Occipital lobe (tissue), 2 donors: ENCODE measurements around the gene OR52E1. TPM values are rescaled to one million over a fixed set of nuclear protein-coding genes. Genes with fewer than 3 reads are reported as not detected.
"Not testable (repeated sequence)": the region's sequence is repeated elsewhere in the genome, so short reads cannot be mapped to it uniquely, and the experiment has no call there.

Experiments
- DNase-seq: peaks from one replicate; lab custom pipeline; 2025; lab: John Stamatoyannopoulos, UW
- total RNA-seq: library from RNA; depleted of rRNA; stranded (reverse); fragments of >200 nt; gene quantifications from one replicate; pipeline ENCODE4 v1.2.3, GENCODE V29; 2014

OR52E1 gene
- total RNA-seq: not detected

- DNase-seq: no peak
Observed at GRCh38 chr11:5069272-5069671, at the start of gene OR52E1. Gene OR52E1, plus strand, starts transcription at chr11:5069572.

GRCh38 chr11:5021996-5022395 lies 47.4 kb upstream of the OR52E1 start:
- DNase-seq: no peak

- no peak for DNase-seq
Observed at GRCh38 chr11:5036669-5037068, 32.7 kb upstream of the OR52E1 start.

- no peak for DNase-seq
Observed at GRCh38 chr11:5037926-5038325, 31.4 kb upstream of the OR52E1 start.

DNA sequence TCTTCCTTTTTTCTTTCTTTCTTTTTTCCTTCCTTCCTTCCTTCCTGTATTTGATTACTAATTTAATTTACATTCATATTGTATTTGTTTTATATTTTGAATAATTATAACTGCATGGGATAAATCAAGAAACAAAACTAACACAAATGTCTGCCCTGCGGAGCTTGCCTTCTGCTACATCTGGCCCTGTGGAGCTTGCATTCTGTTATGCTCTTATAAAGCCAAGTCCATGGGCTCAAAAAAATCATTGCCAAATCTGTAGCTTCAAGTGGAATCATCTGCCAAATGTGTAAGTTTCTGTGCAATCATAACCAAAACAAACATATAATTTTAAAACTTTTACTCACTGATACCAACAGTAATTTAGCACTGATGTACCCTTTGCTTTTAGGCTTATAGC lies 31.0 kb upstream of the OR52E1 start:
- no peak for DNase-seq

- DNase-seq: no peak
Observed at GRCh38 chr11:5040876-5041275, 28.5 kb upstream of the OR52E1 start.

DNA sequence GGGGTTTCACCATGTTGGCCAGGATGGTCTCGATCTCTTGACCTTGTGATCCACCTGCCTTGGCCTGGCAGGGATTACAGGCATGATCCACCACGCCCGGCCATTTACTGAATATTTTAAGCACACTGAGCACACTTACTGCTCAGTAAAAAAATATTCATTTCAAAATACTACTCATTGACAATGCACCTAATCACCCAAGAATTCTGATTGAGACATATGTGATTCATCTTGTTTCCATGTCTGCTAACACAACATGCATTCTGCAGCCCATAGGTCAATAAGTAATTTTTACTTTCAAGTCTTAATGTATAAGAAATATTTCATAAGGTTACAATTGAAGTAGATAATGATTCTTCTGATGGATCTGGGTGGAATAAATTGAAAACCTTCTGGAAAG lies 27.3 kb upstream of the OR52E1 start:
- DNase-seq: no peak

DNA sequence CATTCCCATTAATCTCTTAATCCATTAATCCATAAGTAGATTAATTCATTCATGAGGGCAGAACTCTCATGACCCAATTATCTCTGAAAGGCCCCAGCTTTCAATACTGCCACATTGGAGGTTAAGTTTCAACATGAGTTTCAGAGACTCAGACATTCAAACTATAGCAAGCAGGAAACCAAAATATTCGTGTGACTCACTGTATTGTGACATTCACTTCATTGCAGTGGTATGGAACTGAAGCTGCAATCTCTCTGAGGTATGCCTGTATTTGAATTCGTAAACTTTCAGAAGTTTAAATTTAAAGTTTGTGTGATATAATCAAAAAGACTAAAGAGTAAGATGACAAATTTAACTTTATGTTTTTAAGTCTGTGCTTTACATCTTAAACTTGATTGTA lies 26.0 kb upstream of the OR52E1 start:
- no peak for DNase-seq

DNA sequence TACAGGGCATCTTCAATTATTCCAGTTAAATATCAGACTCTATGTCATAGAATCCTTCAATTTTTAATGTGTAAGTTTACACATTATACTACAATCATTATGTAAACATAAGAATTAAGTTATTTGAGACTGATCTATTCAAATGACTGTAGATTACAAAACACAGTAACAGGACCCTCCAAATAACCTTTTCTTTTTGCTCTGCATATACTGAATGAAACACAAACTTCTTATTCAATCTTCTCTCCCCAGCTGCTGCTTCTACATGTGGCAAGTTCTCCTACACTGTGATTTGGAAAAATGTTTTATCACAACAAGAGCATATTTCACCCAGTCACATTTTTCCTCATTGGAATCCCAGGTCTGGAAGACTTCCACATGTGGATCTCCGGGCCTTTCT lies 23.1 kb upstream of the OR52E1 start, which contains the start of gene OR52J3:
Gene OR52J3 (plus strand): TSS at position 301 of the 400 bp plus-strand sequence. CDS start 0 bp downstream, at position 301.
- DNase-seq: no peak

GRCh38 chr11:5046754-5047330 lies 22.5 kb upstream of the OR52E1 start:
- DNase-seq: no peak

DNA sequence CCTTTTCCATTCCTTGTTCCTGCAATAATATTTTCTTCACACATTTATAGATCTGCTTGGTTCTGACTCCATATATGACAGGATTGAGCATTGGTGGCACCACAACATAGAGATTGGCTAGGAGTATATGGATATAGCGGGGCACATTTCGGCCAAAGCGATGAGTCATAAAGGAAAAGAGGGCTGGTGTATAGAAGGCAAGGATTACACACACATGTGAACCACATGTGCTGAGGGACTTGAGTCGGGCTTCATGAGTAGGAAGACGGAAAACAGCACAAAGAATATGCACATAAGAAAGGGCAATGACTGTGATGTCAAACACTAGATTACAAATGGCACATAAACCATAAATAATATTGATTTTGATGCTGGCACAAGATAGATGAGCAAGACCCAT lies 10.7 kb upstream of the OR52E1 start:
- DNase-seq: not testable (repeated sequence)

- DNase-seq: no peak
Observed at GRCh38 chr11:5059391-5059790, 10.0 kb upstream of the OR52E1 start, which contains the start of gene OR52E2. Gene OR52E2, minus strand, starts transcription at chr11:5059627. Its CDS starts 0 bp downstream, at chr11:5059627.

- DNase-seq: no peak
Observed at GRCh38 chr11:5065027-5065426, 4.3 kb upstream of the OR52E1 start.

- DNase-seq: no peak
Observed at GRCh38 chr11:5071799-5072198, 2.4 kb downstream of the OR52E1 start.

DNA sequence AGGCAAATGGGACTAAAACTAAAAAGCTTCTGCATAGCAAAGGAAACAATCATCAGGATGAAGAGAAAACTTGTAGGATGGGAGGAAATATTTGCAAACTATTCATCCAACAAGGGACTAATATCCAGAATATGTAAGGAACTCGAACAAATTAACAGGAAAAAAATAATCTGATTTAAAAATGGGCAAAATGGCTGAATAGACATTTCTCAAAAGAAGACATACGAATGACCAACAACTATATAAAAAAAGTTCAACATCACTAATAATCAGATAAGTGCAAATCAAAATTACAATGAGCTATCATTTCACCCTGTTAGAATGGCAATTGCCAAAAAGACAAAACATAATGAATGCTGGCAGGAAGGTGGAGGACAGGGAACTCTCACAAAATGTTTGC lies 12.0 kb downstream of the OR52E1 start:
- DNase-seq: no peak

DNA sequence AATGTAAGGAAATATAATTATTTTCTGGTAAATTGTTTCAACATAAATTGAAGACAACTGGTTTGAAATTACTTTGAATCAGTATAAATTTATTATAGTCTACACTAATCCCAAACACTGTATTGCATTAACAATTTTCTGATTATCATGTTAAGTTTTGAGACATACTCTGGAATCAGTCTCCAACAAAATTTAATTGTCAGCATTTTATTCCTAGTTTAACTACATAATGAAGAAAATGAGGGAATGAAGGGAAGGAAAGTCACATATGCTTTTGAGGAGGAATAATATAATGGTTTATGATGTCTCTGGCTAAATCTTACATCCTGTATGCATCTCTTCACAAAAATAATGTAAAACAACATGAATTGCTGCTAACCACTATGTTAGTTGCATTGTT lies 14.2 kb downstream of the OR52E1 start:
- no peak for DNase-seq

DNA sequence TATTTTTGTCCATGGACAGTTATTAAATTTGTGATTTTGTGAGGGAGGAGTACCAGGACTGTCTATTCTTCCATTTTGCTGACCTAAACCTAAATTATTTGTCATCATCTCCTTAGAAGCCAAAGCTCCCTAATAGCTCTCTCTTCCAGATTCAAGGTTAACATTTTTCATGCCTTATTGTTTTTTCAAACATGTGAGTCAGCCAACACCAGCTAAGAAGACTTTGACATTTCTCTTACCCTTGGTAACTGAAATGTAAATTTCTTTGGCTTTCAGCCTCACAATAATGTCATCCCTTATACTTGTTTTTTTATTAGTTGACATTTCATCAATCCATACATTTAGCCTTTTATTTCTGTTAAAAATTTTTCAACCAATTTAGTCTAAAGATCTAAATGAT lies 19.2 kb downstream of the OR52E1 start:
- no peak for DNase-seq

GRCh38 chr11:5090668-5091067 lies 21.3 kb downstream of the OR52E1 start:
- no peak for DNase-seq

GRCh38 chr11:5092821-5093585 lies 23.6 kb downstream of the OR52E1 start:
- DNase-seq: no peak

DNA sequence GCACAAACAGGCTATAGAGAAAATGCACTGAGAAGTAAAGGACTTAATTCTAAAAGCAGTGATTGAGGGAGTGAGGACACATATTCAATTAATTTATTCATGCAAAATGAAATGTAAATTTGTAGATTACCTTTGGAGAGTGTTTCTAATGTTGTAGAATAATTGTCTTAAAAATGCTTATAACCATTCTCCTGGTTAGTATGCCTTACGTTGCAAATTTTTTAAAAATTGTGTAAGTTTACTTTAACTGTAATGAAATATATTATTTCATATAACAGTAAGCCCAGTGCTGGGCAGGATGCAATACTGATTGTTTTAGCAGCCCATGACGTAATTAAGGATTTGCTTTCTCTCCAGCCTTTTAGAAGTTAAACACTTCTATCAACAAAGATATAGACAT lies 26.6 kb downstream of the OR52E1 start:
- DNase-seq: no peak

- no peak for DNase-seq
Observed at GRCh38 chr11:5102246-5102645, 32.9 kb downstream of the OR52E1 start.

- DNase-seq: no peak
Observed at GRCh38 chr11:5103066-5103465, 33.7 kb downstream of the OR52E1 start.

GRCh38 chr11:5107285-5107684 lies 37.9 kb downstream of the OR52E1 start:
- no peak for DNase-seq
